Fibroblast of pulmonary artery (primary cell): Measurements from ENCODE around the gene SPATC1L.

Experiments used
- DNase-seq: peaks from one replicate; pipeline ENCODE4 v3.0.0-alpha.2; 2010; ENCODE audit warnings: low read depth
- H3K4me3 ChIP-seq: replicated peaks from 2 replicates; pipeline ENCODE4 v1.5.1; 2011; ENCODE audit warnings: low read depth, mild to moderate bottlenecking, control low read depth, low read length, moderate library complexity
- CTCF ChIP-seq: IDR thresholded peaks from 2 replicates; pipeline ENCODE4 v1.5.1; 2011; ENCODE audit warnings: mild to moderate bottlenecking, control low read depth, low read length, inconsistent platforms; ENCODE audit errors: missing control alignments

SPATC1L gene

GRCh38 chr21:46168659-46169386 is 15.4 kb downstream of the SPATC1L start:
- no peak overlapping the region for H3K4me3 ChIP-seq
- TF ChIP-seq CTCF, result no peak

GRCh38 chr21:46168238-46168637 is 16.0 kb downstream of the SPATC1L start:
- no peak for DNase-seq
- no peak overlapping the region for H3K4me3 ChIP-seq
- TF ChIP-seq CTCF, result no peak

More at GRCh38 chr21:46168659-46169386, 15.4 kb downstream of the SPATC1L start:
- DNase-seq, result no peak

GRCh38 chr21:46165098-46165497 is 19.2 kb downstream of the SPATC1L start:
- no peak overlapping the region for H3K4me3 ChIP-seq
- no peak for TF ChIP-seq CTCF
- no peak for DNase-seq

- no peak overlapping the region for H3K4me3 ChIP-seq
- TF ChIP-seq CTCF, result no peak
- DNase-seq, result no peak
These were observed 20.9 kb downstream of the SPATC1L start for GRCh38 chr21:46163380-46163779.

GRCh38 chr21:46161633-46162592 is 22.3 kb downstream of the SPATC1L start:
- DNase-seq, result no peak
- no peak for TF ChIP-seq CTCF
- no peak overlapping the region for H3K4me3 ChIP-seq

- DNase-seq, result no peak
- no peak overlapping the region for H3K4me3 ChIP-seq
- TF ChIP-seq CTCF, result no peak
These were observed 23.2 kb downstream of the SPATC1L start for GRCh38 chr21:46160907-46161632.
